CD14-positive monocyte (primary cell): Measurements from ENCODE around the gene OLFML2B. TPM values are rescaled to one million over a fixed set of nuclear protein-coding genes. Genes with fewer than 3 reads are reported as not detected.

Source experiments
- DNase-seq, 3 donors: peaks; one replicate each; pipeline ENCODE4 v3.0.0-alpha.2; 2011 to 2022
- H2AFZ ChIP-seq: 2 replicates; pipeline ENCODE4 v1.6.0; 2012; ENCODE audit warnings: mild to moderate bottlenecking, low read depth, low read length, inconsistent platforms; ENCODE audit not compliant: insufficient read depth, poor library complexity, severe bottlenecking
- H3K27ac ChIP-seq, 2 donors: 1 replicate in 1 of 2; 2 replicates in 1 of 2; pipeline ENCODE4 v1.5.1; 2012 to 2013; ENCODE audit warnings: low read length in 2 of 2, control low read depth in 1 of 2, inconsistent platforms in 1 of 2, low read depth in 1 of 2, mild to moderate bottlenecking in 1 of 2
- H3K27me3 ChIP-seq, 2 donors: one replicate each; pipeline versions ENCODE4 v1.6.0 to v1.6.1; 2011 to 2013; ENCODE audit warnings: low read length in 2 of 2; ENCODE audit not compliant: control insufficient read depth in 2 of 2, insufficient read depth in 2 of 2
- H3K36me3 ChIP-seq, 2 donors: replicated peaks in 1 of 2; 1 replicate in 1 of 2; 2 replicates in 1 of 2; pipeline versions ENCODE4 v1.5.1 to v1.6.1; 2012 to 2013; ENCODE audit warnings: low read length in 2 of 2, control low read depth in 1 of 2, inconsistent platforms in 1 of 2, mild to moderate bottlenecking in 1 of 2; ENCODE audit not compliant: insufficient read depth in 2 of 2, control insufficient read depth in 1 of 2
- H3K4me1 ChIP-seq, 2 donors: 1 replicate in 1 of 2; 2 replicates in 1 of 2; pipeline versions ENCODE4 v1.5.1 to v1.6.1; 2012 to 2013; ENCODE audit warnings: low read length in 2 of 2, control low read depth in 1 of 2, inconsistent platforms in 1 of 2, mild to moderate bottlenecking in 1 of 2, moderate library complexity in 1 of 2; ENCODE audit not compliant: insufficient read depth in 2 of 2, control insufficient read depth in 1 of 2
- H3K4me2 ChIP-seq: replicated peaks from 2 replicates; pipeline ENCODE3; 2012; ENCODE audit warnings: low read length, moderate library complexity, mild to moderate bottlenecking; ENCODE audit not compliant: poor library complexity, severe bottlenecking; ENCODE audit errors: extremely low read depth
- H3K4me3 ChIP-seq, 3 experiments: fragments of 200-600 bp in 1 of 3; sonication (generic) in 1 of 3; replicated peaks in 1 of 3; 1 replicate in 2 of 3; 2 replicates in 1 of 3; pipeline ENCODE4 v1.5.1; 2011 to 2013; ENCODE audit warnings: low read length in 3 of 3, mild to moderate bottlenecking in 3 of 3, control low read depth in 2 of 3, low read depth in 2 of 3, inconsistent platforms in 1 of 3, moderate library complexity in 1 of 3
- H3K79me2 ChIP-seq: 2 replicates; pipeline ENCODE4 v1.6.0; 2012; ENCODE audit warnings: mild to moderate bottlenecking, control low read depth, inconsistent platforms, low read length, moderate library complexity; ENCODE audit not compliant: insufficient read depth
- H3K9ac ChIP-seq: 2 replicates; pipeline ENCODE4 v1.6.0; 2017; ENCODE audit warnings: low read length, mild to moderate bottlenecking; ENCODE audit not compliant: insufficient read depth, poor library complexity, severe bottlenecking
- H3K9me3 ChIP-seq, 2 donors: replicated peaks in 1 of 2; 1 replicate in 1 of 2; 2 replicates in 1 of 2; pipeline versions ENCODE4 v1.5.1 to v1.6.1; 2012 to 2013; ENCODE audit warnings: low read length in 2 of 2, control low read depth in 1 of 2; ENCODE audit not compliant: control insufficient read depth in 1 of 2, insufficient read depth in 1 of 2
- H4K20me1 ChIP-seq: 2 replicates; pipeline ENCODE4 v1.6.0; 2012; ENCODE audit warnings: mild to moderate bottlenecking, low read length, control low read depth, moderate library complexity; ENCODE audit not compliant: insufficient read depth
- H3K27ac Mint-ChIP-seq, 7 donors: one replicate each; pipeline ENCODE4 v1.8.0; 2020; ENCODE audit warnings: mild to moderate bottlenecking in 7 of 7, mixed read lengths in 7 of 7, moderate library complexity in 6 of 7, inconsistent platforms in 2 of 7
- H3K27me3 Mint-ChIP-seq, 3 donors: one replicate each; pipeline ENCODE4 v1.8.0; 2021 to 2022; ENCODE audit warnings: low read depth in 3 of 3, mild to moderate bottlenecking in 3 of 3, mixed read lengths in 3 of 3, moderate library complexity in 3 of 3, inconsistent platforms in 1 of 3
- H3K36me3 Mint-ChIP-seq, 2 donors: one replicate each; pipeline ENCODE4 v1.8.0; 2020; ENCODE audit warnings: mixed read lengths in 2 of 2, inconsistent platforms in 1 of 2, mild to moderate bottlenecking in 1 of 2
- H3K4me1 Mint-ChIP-seq: one replicate; pipeline ENCODE4 v1.8.0; 2020; ENCODE audit warnings: mild to moderate bottlenecking, mixed read lengths
- H3K4me3 Mint-ChIP-seq, 2 donors: one replicate each; pipeline ENCODE4 v1.8.0; 2020; ENCODE audit warnings: mild to moderate bottlenecking in 2 of 2, mixed read lengths in 2 of 2, moderate library complexity in 1 of 2
- H3K9me3 Mint-ChIP-seq, 7 donors: one replicate each; pipeline ENCODE4 v1.8.0; 2020 to 2022; ENCODE audit warnings: mixed read lengths in 7 of 7, mild to moderate bottlenecking in 6 of 7, moderate library complexity in 6 of 7, inconsistent platforms in 2 of 7
- WGBS: methylation state at CpG from one replicate; pipeline ENCODE4 v1.1.5; 2013; ENCODE audit warnings: missing lambda C conversion rate; ENCODE audit not compliant: insufficient coverage; 5-methylcytosine and 5-hydroxymethylcytosine counted together
- intact Hi-C, 2 donors: fragments of 100-400 bp; cut with micrococcal nuclease; formaldehyde crosslinking; loops; one replicate each; pipeline versions ENCODE4 v1.15.0 to v1.15.1; 2023
- polyA plus RNA-seq, 3 donors: library from polyadenylated mRNA; depleted of rRNA in 1 of 3; unstranded in 2 of 3; stranded (reverse) in 1 of 3; fragments of 300-500 nt in 2 of 3; fragments of >200 nt in 1 of 3; fragmentation: Illumina TruSeq in 2 of 3; gene quantifications; 1 replicate in 2 of 3; 2 replicates in 1 of 3; pipeline ENCODE4 v1.2.3, GENCODE V29; 2012 to 2021
- TF ChIP-seq, protein P1 (sequence below): fragments of 200-600 bp; IDR thresholded peaks from one replicate; pipeline ENCODE4 v1.8.0; 2022; ENCODE audit warnings: antibody characterized with exemption, mild to moderate bottlenecking

OLFML2B gene
- polyA plus RNA-seq, 3 donors, result 0.66 to 1.4 (median 0.95) TPM

DNA sequence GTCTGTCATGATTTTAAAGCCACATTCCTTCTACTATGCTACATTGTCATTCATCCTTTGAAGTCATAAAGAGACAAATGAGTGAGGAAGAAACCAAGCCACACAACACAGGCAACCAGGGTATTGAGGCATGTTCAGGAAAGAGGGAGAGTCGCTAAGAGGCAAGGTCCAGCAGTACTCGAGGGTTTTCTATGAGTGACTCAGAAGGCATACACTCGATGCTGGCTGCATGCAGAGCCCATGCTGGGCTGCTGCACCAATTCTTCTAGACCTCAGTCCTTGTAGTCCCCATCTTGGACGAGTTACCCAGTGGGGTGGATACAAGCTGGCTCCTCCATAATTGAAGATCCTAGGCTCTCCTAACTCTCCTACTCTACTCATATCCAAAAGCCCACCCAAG is 57.6 kb downstream of the OLFML2B start:
- Histone ChIP-seq H3K36me3 (peaks cover 13 to 66% of the 10 kb centered on the region in 2 donors), H4K20me1 (no peaks in the 10 kb centered on the region), H3K4me3 (no peak overlapping the region), H3K79me2 (no peaks in the 10 kb centered on the region), H3K9ac (no peak overlapping the region), H3K27me3 (no peaks in the 10 kb centered on the region), H3K4me2 (no peak overlapping the region), H3K9me3 (no peaks in the 10 kb centered on the region), H2AFZ (no peak overlapping the region), H3K4me1 (peaks cover 0 to 7% of the 10 kb centered on the region in 2 donors), H3K27ac (no peak overlapping the region)
- DNase-seq, result no peak
- H3K27me3 Mint-ChIP-seq, result peaks cover 0 to 5% (median 0%) of the 10 kb centered on the region in 3 donors
- H3K4me1 Mint-ChIP-seq, result peaks cover 14% of the 10 kb centered on the region
- peaks cover 44 to 46% of the 10 kb centered on the region in 2 donors for H3K36me3 Mint-ChIP-seq
- no peak overlapping the region for H3K4me3 Mint-ChIP-seq
- TF ChIP-seq, protein P1, sequence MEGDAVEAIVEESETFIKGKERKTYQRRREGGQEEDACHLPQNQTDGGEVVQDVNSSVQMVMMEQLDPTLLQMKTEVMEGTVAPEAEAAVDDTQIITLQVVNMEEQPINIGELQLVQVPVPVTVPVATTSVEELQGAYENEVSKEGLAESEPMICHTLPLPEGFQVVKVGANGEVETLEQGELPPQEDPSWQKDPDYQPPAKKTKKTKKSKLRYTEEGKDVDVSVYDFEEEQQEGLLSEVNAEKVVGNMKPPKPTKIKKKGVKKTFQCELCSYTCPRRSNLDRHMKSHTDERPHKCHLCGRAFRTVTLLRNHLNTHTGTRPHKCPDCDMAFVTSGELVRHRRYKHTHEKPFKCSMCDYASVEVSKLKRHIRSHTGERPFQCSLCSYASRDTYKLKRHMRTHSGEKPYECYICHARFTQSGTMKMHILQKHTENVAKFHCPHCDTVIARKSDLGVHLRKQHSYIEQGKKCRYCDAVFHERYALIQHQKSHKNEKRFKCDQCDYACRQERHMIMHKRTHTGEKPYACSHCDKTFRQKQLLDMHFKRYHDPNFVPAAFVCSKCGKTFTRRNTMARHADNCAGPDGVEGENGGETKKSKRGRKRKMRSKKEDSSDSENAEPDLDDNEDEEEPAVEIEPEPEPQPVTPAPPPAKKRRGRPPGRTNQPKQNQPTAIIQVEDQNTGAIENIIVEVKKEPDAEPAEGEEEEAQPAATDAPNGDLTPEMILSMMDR, result no peak
- WGBS, result 93% methylated on average over 4 of the region's 4 CpGs
- no peak overlapping the region for H3K27ac Mint-ChIP-seq
- H3K9me3 Mint-ChIP-seq, result no peaks in the 10 kb centered on the region
- intact Hi-C loops, result no loop called here

DNA sequence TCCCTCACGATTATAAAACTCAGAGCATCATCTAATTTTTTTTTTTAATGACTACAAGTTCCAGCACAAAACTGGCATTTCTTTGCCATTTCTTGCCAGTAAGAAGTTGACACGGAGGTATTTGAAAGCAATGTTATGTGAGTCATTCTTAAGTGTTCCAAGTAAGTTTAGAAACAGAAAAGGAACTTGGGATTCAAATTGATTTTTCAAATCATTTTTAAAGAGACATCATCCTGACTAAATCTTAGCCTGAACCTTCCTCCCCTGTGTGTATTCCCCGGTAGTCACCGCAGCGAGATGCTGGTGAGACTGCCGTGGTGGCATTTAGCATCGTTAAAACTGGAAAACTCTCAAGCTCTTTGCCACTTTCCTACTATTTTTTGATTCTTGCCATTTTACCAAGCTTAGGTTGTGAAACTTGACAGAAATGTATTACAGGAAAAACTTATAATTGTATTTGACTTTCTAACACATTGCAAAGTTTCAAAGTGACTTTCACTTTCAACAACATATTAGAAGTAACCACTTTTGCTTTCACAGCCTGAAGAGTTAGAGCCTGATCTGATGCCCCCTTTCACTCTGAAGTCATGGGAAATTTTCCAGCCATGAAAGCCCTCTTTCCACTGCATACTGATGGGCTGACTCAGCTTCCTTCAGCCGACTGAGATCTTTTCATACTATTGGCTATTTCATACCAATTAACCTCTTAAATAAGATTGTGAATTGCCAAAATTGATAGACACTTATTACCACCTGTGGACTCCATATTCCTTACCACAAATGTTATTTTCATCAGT is 61.4 kb downstream of the OLFML2B start:
- H3K4me3 Mint-ChIP-seq, result no peak overlapping the region
- peaks cover 65 to 68% of the 10 kb centered on the region in 2 donors for H3K36me3 Mint-ChIP-seq
- peaks cover 0 to 1% (median 0%) of the 10 kb centered on the region in 3 donors for H3K27me3 Mint-ChIP-seq
- Histone ChIP-seq H3K79me2 (no peaks in the 10 kb centered on the region), H3K4me3 (peak overlapping the region in 1 of 3 experiments; percentile 1), H2AFZ (no peak overlapping the region), H3K9me3 (no peaks in the 10 kb centered on the region), H3K4me1 (peaks cover 0 to 7% of the 10 kb centered on the region in 2 donors), H3K4me2 (no peak overlapping the region), H3K27me3 (no peaks in the 10 kb centered on the region), H3K9ac (no peak overlapping the region), H3K27ac (peak overlapping the region in 1 of 2 donors; percentile 59), H3K36me3 (peaks cover 33 to 98% of the 10 kb centered on the region in 2 donors), H4K20me1 (no peaks in the 10 kb centered on the region)
- 88% methylated on average over 4 of the region's 8 CpGs for WGBS
- no peak for DNase-seq
- TF ChIP-seq, protein P1, result no peak
- H3K9me3 Mint-ChIP-seq, result peaks cover 0 to 1% (median 0%) of the 10 kb centered on the region in 7 donors
- peak overlapping the region in 5 of 7 donors; percentile 5 to 85 (median 31) for H3K27ac Mint-ChIP-seq
- H3K4me1 Mint-ChIP-seq, result peaks cover 16% of the 10 kb centered on the region
- intact Hi-C loops, result no loop called here
